Thoracic aorta (tissue), 2 donors: ENCODE data around the gene MOAP1. TPM values are rescaled to one million over a fixed set of nuclear protein-coding genes. Genes with fewer than 3 reads are reported as not detected.

ENCODE experiments used
- ATAC-seq: fragments of 150-250 bp; one replicate; pipeline ENCODE4 v1.8.0; 2017; ENCODE audit warnings: low read depth; ENCODE audit not compliant: insufficient number of reproducible peaks, low FRiP score
- DNase-seq: peaks from one replicate; pipeline ENCODE4 v3.0.0-alpha.2; 2020; ENCODE audit warnings: low spot score
- H3K27ac ChIP-seq, 2 donors: fragments of 200-600 bp; sonication (generic); 1 replicate in 1 of 2; 2 replicates in 1 of 2; pipeline ENCODE4 v1.5.1; 2016; ENCODE audit warnings: mild to moderate bottlenecking in 2 of 2, moderate library complexity in 2 of 2
- H3K27me3 ChIP-seq: fragments of 200-600 bp; sonication (generic); replicated peaks from 2 replicates; pipeline ENCODE4 v1.6.0; 2016; ENCODE audit warnings: mild to moderate bottlenecking; ENCODE audit not compliant: insufficient read depth
- H3K36me3 ChIP-seq: fragments of 200-600 bp; sonication (generic); one replicate; pipeline ENCODE4 v1.5.1; 2016
- H3K4me1 ChIP-seq, 2 donors: fragments of 200-600 bp; sonication (generic); 1 replicate in 1 of 2; 2 replicates in 1 of 2; pipeline versions ENCODE4 v1.5.1 to v1.6.0; 2016; ENCODE audit warnings: low read depth in 2 of 2, mild to moderate bottlenecking in 1 of 2; ENCODE audit not compliant: control insufficient read depth in 1 of 2
- H3K4me3 ChIP-seq: fragments of 200-600 bp; sonication (generic); 2 replicates; pipeline ENCODE4 v1.5.1; 2016; ENCODE audit warnings: mild to moderate bottlenecking
- H3K9me3 ChIP-seq: fragments of 200-600 bp; sonication (generic); 2 replicates; pipeline ENCODE4 v1.5.1; 2016
- total RNA-seq, 2 donors: library from RNA; depleted of rRNA; stranded (reverse); fragments of >200 nt; gene quantifications; one replicate each; pipeline versions ENCODE4 v1.1.0 to v1.2.3, GENCODE V29; 2016
- TF ChIP-seq, protein P1 (sequence below): fragments of 200-600 bp; sonication (generic); IDR thresholded peaks from one replicate; pipeline ENCODE4 v1.5.1; 2019; ENCODE audit warnings: antibody characterized with exemption

The MOAP1 gene
- total RNA-seq, 2 donors from 2014 or later: 26.0 to 28.6 TPM

DNA sequence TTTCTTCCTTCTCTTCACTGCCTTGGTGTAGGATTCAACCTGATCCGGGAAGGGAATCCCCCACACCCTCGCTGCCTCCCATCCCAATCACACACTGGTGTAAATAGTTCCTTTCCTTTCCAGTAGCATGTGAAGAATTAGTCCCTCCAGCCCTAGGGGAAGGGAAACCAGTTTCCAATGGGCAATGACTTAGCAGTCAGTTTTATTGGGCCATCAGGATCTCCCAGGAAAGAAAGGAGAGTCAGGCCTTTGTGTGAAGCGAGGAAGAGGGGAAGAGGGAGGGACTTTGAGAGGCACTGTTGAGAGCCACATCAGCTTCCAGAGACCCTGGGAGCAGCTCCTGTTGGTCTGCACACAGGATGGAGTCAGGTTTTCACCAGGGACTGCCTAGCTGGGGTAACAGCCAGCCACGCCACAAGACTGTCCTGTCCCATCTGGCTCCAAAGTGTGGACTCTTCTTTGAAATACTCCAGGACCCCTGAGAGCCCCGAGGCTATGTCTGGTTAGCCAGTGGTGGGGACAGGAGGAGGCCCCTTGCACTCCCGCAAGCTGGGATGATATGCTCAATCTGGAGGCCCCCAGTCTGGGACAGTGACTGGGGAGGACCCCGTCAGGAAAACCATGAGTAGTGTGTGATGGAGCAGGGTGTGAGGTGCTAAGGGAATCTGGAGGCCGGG lies 27.9 kb downstream of the MOAP1 start:
- TF ChIP-seq, protein P1, sequence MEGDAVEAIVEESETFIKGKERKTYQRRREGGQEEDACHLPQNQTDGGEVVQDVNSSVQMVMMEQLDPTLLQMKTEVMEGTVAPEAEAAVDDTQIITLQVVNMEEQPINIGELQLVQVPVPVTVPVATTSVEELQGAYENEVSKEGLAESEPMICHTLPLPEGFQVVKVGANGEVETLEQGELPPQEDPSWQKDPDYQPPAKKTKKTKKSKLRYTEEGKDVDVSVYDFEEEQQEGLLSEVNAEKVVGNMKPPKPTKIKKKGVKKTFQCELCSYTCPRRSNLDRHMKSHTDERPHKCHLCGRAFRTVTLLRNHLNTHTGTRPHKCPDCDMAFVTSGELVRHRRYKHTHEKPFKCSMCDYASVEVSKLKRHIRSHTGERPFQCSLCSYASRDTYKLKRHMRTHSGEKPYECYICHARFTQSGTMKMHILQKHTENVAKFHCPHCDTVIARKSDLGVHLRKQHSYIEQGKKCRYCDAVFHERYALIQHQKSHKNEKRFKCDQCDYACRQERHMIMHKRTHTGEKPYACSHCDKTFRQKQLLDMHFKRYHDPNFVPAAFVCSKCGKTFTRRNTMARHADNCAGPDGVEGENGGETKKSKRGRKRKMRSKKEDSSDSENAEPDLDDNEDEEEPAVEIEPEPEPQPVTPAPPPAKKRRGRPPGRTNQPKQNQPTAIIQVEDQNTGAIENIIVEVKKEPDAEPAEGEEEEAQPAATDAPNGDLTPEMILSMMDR: no peak
- H3K9me3 ChIP-seq: no peaks in the 10 kb centered on the region
- H3K4me1 ChIP-seq: no peaks in the 10 kb centered on the region
- H3K27me3 ChIP-seq: no peaks in the 10 kb centered on the region
- DNase-seq (no peak), ATAC-seq (no peak)
- H3K36me3 ChIP-seq: no peaks in the 10 kb centered on the region
- no peak overlapping the region for H3K4me3 ChIP-seq
- no peak overlapping the region for H3K27ac ChIP-seq

DNA sequence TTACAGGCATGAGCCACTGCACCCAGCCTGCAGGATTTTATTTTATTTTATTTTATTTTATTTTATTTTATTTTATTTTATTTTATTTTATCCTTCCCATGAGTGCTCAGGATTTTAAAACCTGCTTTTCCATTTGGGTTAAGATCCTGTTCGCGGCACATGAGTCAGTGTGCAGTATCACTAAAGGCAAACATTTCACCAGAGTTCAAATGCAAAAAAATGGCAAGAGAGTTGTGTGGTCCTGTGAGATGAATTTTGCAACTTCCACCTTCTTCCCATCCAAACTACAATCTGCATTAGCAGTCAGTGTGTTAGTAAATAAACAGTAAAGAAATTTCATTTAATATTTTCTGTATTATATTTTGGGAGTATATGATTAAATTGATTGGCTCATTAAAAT lies 29.0 kb downstream of the MOAP1 start:
- TF ChIP-seq, protein P1: no peak
- Histone ChIP-seq H3K27ac (no peak overlapping the region), H3K4me3 (no peak overlapping the region), H3K36me3 (no peaks in the 10 kb centered on the region), H3K9me3 (no peaks in the 10 kb centered on the region), H3K27me3 (no peaks in the 10 kb centered on the region), H3K4me1 (no peaks in the 10 kb centered on the region)
- ATAC-seq: no peak
- no peak for DNase-seq

DNA sequence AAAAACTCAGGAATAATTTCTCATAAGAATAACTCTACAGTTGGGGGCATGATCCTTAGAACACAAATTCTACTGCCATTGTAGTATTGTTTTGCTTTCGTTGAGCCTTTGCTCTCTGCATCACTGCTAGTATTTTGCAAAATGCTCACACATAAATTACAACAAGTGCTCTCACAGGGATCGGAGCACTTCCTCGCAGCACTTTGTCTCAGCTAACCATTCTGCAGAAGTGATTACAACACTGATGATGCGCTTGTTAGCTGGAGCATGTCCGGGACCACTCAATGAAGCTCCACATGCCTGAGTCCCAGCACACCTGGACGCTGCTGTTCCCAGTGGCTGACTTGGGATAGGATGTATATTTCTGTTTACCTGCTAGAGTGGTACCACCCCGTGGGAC lies 31.6 kb downstream of the MOAP1 start:
- Histone ChIP-seq H3K9me3 (no peaks in the 10 kb centered on the region), H3K27me3 (no peaks in the 10 kb centered on the region), H3K4me3 (no peak overlapping the region), H3K27ac (no peak overlapping the region), H3K4me1 (no peaks in the 10 kb centered on the region), H3K36me3 (no peaks in the 10 kb centered on the region)
- DNase-seq: no peak
- TF ChIP-seq, protein P1: no peak
- no peak for ATAC-seq

DNA sequence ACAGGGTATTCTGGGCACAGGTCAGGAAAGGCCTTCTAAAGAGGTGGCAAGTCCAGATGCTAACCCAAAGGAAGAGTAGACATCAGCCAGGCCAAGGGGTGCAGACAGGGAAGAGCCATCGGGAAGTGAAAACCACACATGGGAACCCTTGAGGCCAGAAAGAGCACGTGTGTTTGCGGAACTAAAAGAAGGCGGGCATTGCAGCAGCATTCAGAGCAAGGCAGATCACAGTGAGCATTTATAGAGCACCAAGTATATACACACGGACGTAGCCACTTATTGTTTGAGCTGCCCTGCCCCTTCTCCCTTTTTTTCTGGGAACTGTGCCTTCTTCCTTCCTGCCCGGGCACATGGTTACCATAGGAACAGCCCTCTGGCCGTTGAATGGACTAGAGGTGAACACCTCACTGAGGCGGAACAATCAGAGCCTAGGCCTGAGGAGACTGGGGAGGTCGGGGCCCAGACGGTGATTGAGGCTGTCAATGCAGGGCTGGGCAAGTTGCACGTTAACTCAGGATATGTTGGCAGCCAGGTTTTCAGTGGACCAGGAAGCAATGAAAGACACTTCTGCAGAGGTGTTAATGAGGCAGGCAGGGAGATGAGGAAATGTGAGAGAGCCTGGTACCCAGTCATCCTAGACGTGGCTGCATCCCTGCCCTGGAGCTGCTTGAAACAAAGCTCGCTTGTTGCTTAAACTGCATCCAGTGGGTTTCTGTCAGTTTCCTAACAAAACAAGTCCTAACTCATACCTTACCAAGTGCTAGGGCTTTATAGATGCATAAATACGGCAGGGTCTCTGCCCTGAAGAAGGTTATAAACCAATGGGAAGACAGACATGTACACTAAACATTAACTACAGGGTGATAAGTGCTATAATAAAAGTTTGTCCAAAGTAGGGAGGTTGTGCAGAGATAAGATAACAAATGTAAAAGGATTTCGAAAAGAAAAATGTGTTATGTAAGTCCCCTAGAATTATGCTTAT lies 34.2 kb downstream of the MOAP1 start:
- Histone ChIP-seq H3K27me3 (no peaks in the 10 kb centered on the region), H3K4me1 (no peaks in the 10 kb centered on the region), H3K4me3 (no peak overlapping the region), H3K36me3 (no peaks in the 10 kb centered on the region), H3K27ac (no peak overlapping the region), H3K9me3 (no peaks in the 10 kb centered on the region)
- TF ChIP-seq, protein P1: no peak
- DNase-seq (no peak), ATAC-seq (no peak)

DNA sequence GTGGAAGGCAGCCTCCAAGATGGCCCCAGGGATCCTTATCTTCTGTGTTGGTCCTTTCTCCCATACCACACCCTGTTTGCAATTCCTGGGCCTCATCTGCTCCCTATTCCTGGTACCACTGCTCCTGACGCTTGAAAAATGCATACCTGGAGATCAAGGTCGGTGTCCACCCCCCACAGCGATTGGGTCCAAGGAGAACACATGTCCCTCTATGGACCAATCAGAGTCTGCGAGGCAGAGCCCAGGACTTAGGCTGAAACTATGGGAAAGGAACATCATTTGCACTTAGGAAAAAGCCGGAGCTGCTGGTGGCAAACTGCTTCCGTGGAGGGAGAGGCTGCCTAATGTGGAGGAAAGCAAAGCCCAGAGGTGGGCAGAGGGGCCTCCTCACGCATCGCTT lies 35.7 kb downstream of the MOAP1 start:
- H3K9me3 ChIP-seq: no peaks in the 10 kb centered on the region
- no peaks in the 10 kb centered on the region for H3K4me1 ChIP-seq
- no peak overlapping the region for H3K27ac ChIP-seq
- no peaks in the 10 kb centered on the region for H3K27me3 ChIP-seq
- TF ChIP-seq, protein P1: no peak
- no peak overlapping the region for H3K4me3 ChIP-seq
- no peak for DNase-seq
- no peaks in the 10 kb centered on the region for H3K36me3 ChIP-seq
- no peak for ATAC-seq
